ENCODE results near the gene CHRM5. TPM values are rescaled to one million over a fixed set of nuclear protein-coding genes. Genes with fewer than 3 reads are reported as not detected.

The CHRM5 gene
- total and polyA plus RNA-seq, 9 of the 15 experiments (the other 6 are each of a cell fraction or from before 2014, with no cell fraction given): not detected

DNA sequence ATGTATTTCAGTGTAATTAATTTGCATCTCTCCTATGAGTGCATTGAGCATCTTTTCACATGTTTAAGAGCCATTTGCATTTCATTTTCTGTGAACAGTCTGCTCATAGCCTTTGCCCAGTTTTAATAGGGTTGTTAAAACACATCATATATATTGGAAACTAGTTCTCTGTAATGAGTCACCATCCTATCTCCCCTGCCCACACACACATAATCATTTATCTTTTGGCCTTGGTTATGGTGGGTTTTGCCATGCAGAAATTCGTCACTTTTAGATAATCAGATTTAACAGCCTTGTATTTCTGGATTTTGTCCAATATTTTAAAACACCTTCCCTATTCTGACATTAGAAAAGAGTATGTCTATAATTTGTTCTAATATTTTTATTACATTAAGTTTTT lies 11.9 kb upstream of the CHRM5 start (continued):
- TF ChIP-seq, protein P1, sequence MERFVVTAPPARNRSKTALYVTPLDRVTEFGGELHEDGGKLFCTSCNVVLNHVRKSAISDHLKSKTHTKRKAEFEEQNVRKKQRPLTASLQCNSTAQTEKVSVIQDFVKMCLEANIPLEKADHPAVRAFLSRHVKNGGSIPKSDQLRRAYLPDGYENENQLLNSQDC (CRISPR knock-in tag; IDR thresholded peaks at IDR 0.05): no peak
- TF ChIP-seq ZNF134 (CRISPR knock-in tag; conservative IDR thresholded peaks at IDR 0.05): no peak
- TF ChIP-seq, protein P2, sequence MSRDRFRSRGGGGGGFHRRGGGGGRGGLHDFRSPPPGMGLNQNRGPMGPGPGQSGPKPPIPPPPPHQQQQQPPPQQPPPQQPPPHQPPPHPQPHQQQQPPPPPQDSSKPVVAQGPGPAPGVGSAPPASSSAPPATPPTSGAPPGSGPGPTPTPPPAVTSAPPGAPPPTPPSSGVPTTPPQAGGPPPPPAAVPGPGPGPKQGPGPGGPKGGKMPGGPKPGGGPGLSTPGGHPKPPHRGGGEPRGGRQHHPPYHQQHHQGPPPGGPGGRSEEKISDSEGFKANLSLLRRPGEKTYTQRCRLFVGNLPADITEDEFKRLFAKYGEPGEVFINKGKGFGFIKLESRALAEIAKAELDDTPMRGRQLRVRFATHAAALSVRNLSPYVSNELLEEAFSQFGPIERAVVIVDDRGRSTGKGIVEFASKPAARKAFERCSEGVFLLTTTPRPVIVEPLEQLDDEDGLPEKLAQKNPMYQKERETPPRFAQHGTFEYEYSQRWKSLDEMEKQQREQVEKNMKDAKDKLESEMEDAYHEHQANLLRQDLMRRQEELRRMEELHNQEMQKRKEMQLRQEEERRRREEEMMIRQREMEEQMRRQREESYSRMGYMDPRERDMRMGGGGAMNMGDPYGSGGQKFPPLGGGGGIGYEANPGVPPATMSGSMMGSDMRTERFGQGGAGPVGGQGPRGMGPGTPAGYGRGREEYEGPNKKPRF (IDR thresholded peaks at IDR 0.05; ENCODE audit: low read depth, low read length): no peak
- TF ChIP-seq MYBL2 (IDR thresholded peaks at IDR 0.05; ENCODE audit: low read depth): no peak
- no peak for TF ChIP-seq MYBL2 (CRISPR knock-in tag; IDR thresholded peaks at IDR 0.05; ENCODE audit: borderline replicate concordance)
- TF ChIP-seq, protein P3, sequence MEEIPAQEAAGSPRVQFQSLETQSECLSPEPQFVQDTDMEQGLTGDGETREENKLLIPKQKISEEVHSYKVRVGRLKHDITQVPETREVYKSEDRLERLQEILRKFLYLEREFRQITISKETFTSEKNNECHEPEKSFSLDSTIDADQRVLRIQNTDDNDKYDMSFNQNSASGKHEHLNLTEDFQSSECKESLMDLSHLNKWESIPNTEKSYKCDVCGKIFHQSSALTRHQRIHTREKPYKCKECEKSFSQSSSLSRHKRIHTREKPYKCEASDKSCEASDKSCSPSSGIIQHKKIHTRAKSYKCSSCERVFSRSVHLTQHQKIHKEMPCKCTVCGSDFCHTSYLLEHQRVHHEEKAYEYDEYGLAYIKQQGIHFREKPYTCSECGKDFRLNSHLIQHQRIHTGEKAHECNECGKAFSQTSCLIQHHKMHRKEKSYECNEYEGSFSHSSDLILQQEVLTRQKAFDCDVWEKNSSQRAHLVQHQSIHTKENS (CRISPR knock-in tag; IDR thresholded peaks at IDR 0.05): no peak
- no peak for TF ChIP-seq TEAD2 (tag; IDR thresholded peaks at IDR 0.05)
- TF ChIP-seq, protein P4, sequence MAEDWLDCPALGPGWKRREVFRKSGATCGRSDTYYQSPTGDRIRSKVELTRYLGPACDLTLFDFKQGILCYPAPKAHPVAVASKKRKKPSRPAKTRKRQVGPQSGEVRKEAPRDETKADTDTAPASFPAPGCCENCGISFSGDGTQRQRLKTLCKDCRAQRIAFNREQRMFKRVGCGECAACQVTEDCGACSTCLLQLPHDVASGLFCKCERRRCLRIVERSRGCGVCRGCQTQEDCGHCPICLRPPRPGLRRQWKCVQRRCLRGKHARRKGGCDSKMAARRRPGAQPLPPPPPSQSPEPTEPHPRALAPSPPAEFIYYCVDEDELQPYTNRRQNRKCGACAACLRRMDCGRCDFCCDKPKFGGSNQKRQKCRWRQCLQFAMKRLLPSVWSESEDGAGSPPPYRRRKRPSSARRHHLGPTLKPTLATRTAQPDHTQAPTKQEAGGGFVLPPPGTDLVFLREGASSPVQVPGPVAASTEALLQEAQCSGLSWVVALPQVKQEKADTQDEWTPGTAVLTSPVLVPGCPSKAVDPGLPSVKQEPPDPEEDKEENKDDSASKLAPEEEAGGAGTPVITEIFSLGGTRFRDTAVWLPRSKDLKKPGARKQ (CRISPR knock-in tag; IDR thresholded peaks at IDR 0.05): no peak
- TF ChIP-seq KLF16 (IDR thresholded peaks at IDR 0.05): peak; percentile 43; the same call in 1 of the 2 replicates
- TF ChIP-seq ZNF408 (CRISPR knock-in tag; IDR thresholded peaks at IDR 0.05; ENCODE audit: low read depth): no peak
- no peak for TF ChIP-seq SUPT5H (IDR thresholded peaks at IDR 0.05)
- TF ChIP-seq SIN3B (IDR thresholded peaks at IDR 0.05; ENCODE audit: low read depth): no peak
- TF ChIP-seq MEF2D (tag; conservative IDR thresholded peaks at IDR 0.05; ENCODE audit: low read depth): no peak
- no peak for TF ChIP-seq LARP7 (IDR thresholded peaks at IDR 0.05)
- no peak for TF ChIP-seq NR2F6 (CRISPR knock-in tag; IDR thresholded peaks at IDR 0.05)
- TF ChIP-seq, protein P5, sequence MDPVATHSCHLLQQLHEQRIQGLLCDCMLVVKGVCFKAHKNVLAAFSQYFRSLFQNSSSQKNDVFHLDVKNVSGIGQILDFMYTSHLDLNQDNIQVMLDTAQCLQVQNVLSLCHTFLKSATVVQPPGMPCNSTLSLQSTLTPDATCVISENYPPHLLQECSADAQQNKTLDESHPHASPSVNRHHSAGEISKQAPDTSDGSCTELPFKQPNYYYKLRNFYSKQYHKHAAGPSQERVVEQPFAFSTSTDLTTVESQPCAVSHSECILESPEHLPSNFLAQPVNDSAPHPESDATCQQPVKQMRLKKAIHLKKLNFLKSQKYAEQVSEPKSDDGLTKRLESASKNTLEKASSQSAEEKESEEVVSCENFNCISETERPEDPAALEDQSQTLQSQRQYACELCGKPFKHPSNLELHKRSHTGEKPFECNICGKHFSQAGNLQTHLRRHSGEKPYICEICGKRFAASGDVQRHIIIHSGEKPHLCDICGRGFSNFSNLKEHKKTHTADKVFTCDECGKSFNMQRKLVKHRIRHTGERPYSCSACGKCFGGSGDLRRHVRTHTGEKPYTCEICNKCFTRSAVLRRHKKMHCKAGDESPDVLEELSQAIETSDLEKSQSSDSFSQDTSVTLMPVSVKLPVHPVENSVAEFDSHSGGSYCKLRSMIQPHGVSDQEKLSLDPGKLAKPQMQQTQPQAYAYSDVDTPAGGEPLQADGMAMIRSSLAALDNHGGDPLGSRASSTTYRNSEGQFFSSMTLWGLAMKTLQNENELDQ (CRISPR knock-in tag; IDR thresholded peaks at IDR 0.05; ENCODE audit: borderline replicate concordance): no peak
- TF ChIP-seq CC2D1A (IDR thresholded peaks at IDR 0.05): no peak
- TF ChIP-seq ZNF253 (CRISPR knock-in tag; conservative IDR thresholded peaks at IDR 0.05): no peak

Data from K562 (cell line).